DOHH2 (cell line): ENCODE measurements around the gene ITGA3.

Source experiments
- H3F3A ChIP-seq: fragments of 200-600 bp; sonication (generic), shearing (Covaris generic); 2 replicates; pipeline ENCODE4 v1.6.0; 2016; ENCODE audit warnings: antibody characterized with exemption, mild to moderate bottlenecking; ENCODE audit not compliant: control insufficient read depth, insufficient read depth
- H3K27ac ChIP-seq: fragments of 200-600 bp; sonication (generic); 2 replicates; pipeline ENCODE4 v1.5.1; 2014; ENCODE audit warnings: low read depth, mild to moderate bottlenecking, low read length, moderate library complexity
- H3K27me3 ChIP-seq: fragments of 200-600 bp; sonication (generic); 2 replicates; pipeline ENCODE4 v1.6.1; 2014; ENCODE audit warnings: mild to moderate bottlenecking, low read length, mixed read lengths; ENCODE audit not compliant: control insufficient read depth
- H3K36me3 ChIP-seq: fragments of 200-600 bp; sonication (generic); 2 replicates; pipeline ENCODE4 v1.6.1; 2014; ENCODE audit warnings: mild to moderate bottlenecking, low read length, moderate library complexity, mixed read lengths; ENCODE audit not compliant: control insufficient read depth
- H3K4me1 ChIP-seq: fragments of 200-600 bp; sonication (generic); 2 replicates; pipeline ENCODE4 v1.6.1; 2014; ENCODE audit warnings: mild to moderate bottlenecking, low read length, mixed read lengths; ENCODE audit not compliant: control insufficient read depth
- H3K4me2 ChIP-seq: fragments of 200-600 bp; sonication (generic); 2 replicates; pipeline ENCODE4 v1.6.0; 2014; ENCODE audit warnings: mild to moderate bottlenecking, low read length, moderate library complexity
- H3K4me3 ChIP-seq: fragments of 200-600 bp; sonication (generic); 2 replicates; pipeline ENCODE4 v1.5.1; 2014; ENCODE audit warnings: mild to moderate bottlenecking, low read length, mixed read lengths
- H3K79me2 ChIP-seq: fragments of 200-600 bp; sonication (generic); 2 replicates; pipeline ENCODE4 v1.6.1; 2014; ENCODE audit warnings: mild to moderate bottlenecking, low read length, mixed read lengths; ENCODE audit not compliant: control insufficient read depth
- H3K9me2 ChIP-seq: fragments of 200-600 bp; sonication (generic); replicated peaks from 2 replicates; pipeline ENCODE4 v1.6.1; 2014; ENCODE audit warnings: mild to moderate bottlenecking, low read length, mixed read lengths; ENCODE audit not compliant: control insufficient read depth
- H3K9me3 ChIP-seq: fragments of 200-600 bp; sonication (generic); 2 replicates; pipeline ENCODE4 v1.6.1; 2014; ENCODE audit warnings: antibody characterized with exemption, low read length, mixed read lengths; ENCODE audit not compliant: control insufficient read depth, insufficient read depth
- H4K20me1 ChIP-seq: fragments of 200-600 bp; sonication (generic); 2 replicates; pipeline ENCODE4 v1.6.0; 2014; ENCODE audit warnings: low read depth, mild to moderate bottlenecking, antibody characterized with exemption, low read length, moderate library complexity; ENCODE audit not compliant: control insufficient read depth, insufficient read depth
- EZH2phosphoT487 ChIP-seq: fragments of 200-600 bp; sonication (generic); IDR thresholded peaks from 2 replicates; pipeline ENCODE4 v1.6.1; 2017; ENCODE audit warnings: borderline replicate concordance, mild to moderate bottlenecking, antibody characterized with exemption, low read length, moderate library complexity, mixed read lengths
- TF ChIP-seq, protein P1 (sequence below): fragments of 200-600 bp; sonication (generic); IDR thresholded peaks from one replicate; pipeline ENCODE4 v1.5.1; 2014; ENCODE audit warnings: antibody characterized with exemption, mild to moderate bottlenecking, low read depth, low read length; ENCODE audit not compliant: poor library complexity, severe bottlenecking

ITGA3 gene

DNA sequence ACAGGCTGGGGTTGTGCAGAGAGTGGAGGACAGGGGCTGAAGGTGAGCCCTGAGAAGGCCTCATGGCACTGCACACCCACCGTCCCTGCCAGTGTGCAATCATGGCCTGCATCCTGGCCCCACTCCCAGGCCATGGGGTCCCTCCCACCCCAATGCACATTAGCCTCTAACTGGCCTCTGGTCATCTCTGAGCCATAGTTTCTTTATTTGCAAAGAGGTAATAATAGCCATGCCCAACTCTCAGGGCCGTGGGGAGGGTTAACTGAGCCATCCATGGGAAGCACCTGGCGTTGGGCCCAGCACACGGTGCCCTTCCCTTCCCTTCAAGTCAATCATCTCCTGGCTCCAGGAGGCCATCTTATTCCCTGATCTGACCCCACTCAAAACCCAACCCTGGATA, 10.8 kb upstream of the ITGA3 start:
- Histone ChIP-seq H3K9me3 (no peaks in the 10 kb centered on the region), H3K4me3 (no peak overlapping the region), H3K27me3 (no peaks in the 10 kb centered on the region), H3K79me2 (no peaks in the 10 kb centered on the region), H3K4me2 (no peak overlapping the region), H3K9me2 (no peaks in the 10 kb centered on the region), H3K4me1 (no peaks in the 10 kb centered on the region), H4K20me1 (no peaks in the 10 kb centered on the region), H3K27ac (no peak overlapping the region), H3K36me3 (no peaks in the 10 kb centered on the region), H3F3A (no peaks in the 10 kb centered on the region)
- TF ChIP-seq EZH2phosphoT487: no peak
- TF ChIP-seq, protein P1, sequence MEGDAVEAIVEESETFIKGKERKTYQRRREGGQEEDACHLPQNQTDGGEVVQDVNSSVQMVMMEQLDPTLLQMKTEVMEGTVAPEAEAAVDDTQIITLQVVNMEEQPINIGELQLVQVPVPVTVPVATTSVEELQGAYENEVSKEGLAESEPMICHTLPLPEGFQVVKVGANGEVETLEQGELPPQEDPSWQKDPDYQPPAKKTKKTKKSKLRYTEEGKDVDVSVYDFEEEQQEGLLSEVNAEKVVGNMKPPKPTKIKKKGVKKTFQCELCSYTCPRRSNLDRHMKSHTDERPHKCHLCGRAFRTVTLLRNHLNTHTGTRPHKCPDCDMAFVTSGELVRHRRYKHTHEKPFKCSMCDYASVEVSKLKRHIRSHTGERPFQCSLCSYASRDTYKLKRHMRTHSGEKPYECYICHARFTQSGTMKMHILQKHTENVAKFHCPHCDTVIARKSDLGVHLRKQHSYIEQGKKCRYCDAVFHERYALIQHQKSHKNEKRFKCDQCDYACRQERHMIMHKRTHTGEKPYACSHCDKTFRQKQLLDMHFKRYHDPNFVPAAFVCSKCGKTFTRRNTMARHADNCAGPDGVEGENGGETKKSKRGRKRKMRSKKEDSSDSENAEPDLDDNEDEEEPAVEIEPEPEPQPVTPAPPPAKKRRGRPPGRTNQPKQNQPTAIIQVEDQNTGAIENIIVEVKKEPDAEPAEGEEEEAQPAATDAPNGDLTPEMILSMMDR: no peak

DNA sequence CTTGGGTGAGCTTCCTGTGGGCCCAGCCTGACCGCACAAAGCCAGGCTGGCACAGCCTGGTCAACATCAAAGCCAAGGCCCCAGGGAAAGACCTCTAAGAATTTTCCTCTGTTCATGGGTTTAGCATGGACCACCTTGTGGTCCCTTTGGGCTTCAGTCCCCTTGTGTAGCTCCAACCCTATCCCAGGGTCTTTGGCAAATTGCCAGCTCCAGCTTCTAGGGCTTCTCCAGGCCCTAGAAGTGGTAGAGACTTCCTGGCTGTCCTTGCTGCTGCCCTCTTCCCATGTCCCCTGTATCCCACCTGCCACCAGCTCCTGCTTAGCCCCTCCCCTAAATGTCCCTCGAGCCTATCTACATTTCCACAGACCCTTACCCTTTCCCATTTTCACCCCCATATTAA, 9.7 kb upstream of the ITGA3 start:
- Histone ChIP-seq H3K27me3 (no peaks in the 10 kb centered on the region), H3F3A (no peaks in the 10 kb centered on the region), H4K20me1 (no peaks in the 10 kb centered on the region), H3K4me2 (no peak overlapping the region), H3K36me3 (no peaks in the 10 kb centered on the region), H3K27ac (no peak overlapping the region), H3K9me3 (no peaks in the 10 kb centered on the region), H3K79me2 (no peaks in the 10 kb centered on the region), H3K4me3 (no peak overlapping the region), H3K9me2 (no peaks in the 10 kb centered on the region), H3K4me1 (no peaks in the 10 kb centered on the region)
- TF ChIP-seq EZH2phosphoT487: no peak
- TF ChIP-seq, protein P1: no peak

DNA sequence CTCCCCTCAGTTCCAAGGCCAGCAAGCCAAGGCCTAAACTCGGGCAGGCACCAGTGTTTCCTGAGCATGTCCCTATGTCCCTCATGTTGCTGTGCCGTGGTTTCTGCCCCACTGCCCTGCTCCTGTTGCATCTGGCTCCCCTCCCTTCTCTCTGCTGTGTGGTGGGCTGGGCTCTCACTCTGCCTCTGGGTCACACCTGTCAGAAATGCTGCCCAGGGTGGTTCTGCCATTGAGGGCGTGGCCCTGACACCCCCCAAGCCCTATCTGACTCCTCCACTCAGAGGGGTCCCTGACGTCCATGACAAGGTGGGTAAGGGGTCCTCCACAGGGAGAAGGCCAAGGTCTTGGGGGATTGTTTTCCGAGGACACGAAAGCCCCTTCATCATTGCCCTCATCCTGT, 9.2 kb upstream of the ITGA3 start:
- Histone ChIP-seq H3F3A (no peaks in the 10 kb centered on the region), H4K20me1 (no peaks in the 10 kb centered on the region), H3K9me2 (no peaks in the 10 kb centered on the region), H3K27ac (no peak overlapping the region), H3K4me1 (no peaks in the 10 kb centered on the region), H3K79me2 (no peaks in the 10 kb centered on the region), H3K4me2 (no peak overlapping the region), H3K27me3 (no peaks in the 10 kb centered on the region), H3K9me3 (no peaks in the 10 kb centered on the region), H3K4me3 (no peak overlapping the region), H3K36me3 (no peaks in the 10 kb centered on the region)
- TF ChIP-seq EZH2phosphoT487: no peak
- TF ChIP-seq, protein P1: no peak

DNA sequence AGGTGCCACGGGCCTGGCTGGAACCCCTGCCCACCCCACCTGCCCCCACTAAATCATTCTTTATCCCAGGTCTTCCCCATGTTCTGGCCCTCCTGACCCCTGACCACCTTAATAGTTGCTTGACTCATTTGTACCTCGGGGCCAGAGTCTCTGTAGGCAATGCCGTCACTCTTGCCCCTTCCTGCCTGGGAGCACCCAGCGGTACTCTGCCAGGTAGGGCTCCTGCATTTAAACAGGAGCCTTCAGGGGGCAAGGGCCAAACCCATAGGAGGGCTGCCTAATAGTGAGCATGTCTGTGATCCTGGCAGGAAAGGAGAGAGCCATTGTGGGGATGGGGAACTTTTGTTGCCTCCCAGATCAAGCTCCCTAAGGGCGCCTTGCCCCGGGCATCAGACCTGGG, 8.8 kb upstream of the ITGA3 start:
- H4K20me1 ChIP-seq: no peaks in the 10 kb centered on the region
- H3K4me2 ChIP-seq: no peak overlapping the region
- no peaks in the 10 kb centered on the region for H3K9me3 ChIP-seq
- H3K27me3 ChIP-seq: no peaks in the 10 kb centered on the region
- TF ChIP-seq, protein P1: no peak
- no peak for TF ChIP-seq EZH2phosphoT487
- H3K36me3 ChIP-seq: no peaks in the 10 kb centered on the region
- H3F3A ChIP-seq: no peaks in the 10 kb centered on the region
- H3K4me1 ChIP-seq: no peaks in the 10 kb centered on the region
- H3K27ac ChIP-seq: no peak overlapping the region
- no peak overlapping the region for H3K4me3 ChIP-seq
- H3K79me2 ChIP-seq: no peaks in the 10 kb centered on the region
- no peaks in the 10 kb centered on the region for H3K9me2 ChIP-seq
